ENCODE data around the gene SYTL3. TPM values are rescaled to one million over a fixed set of nuclear protein-coding genes. Genes with fewer than 3 reads are reported as not detected.
"Not testable (repeated sequence)": the region's sequence is repeated elsewhere in the genome, so short reads cannot be mapped to it uniquely, and the experiment has no call there.

The SYTL3 gene
- total RNA-seq (2014; rRNA removed; shearing (Covaris generic)), result 0.74 and 1.2 TPM in 2 replicates

- no peak for DNase-seq
- Histone ChIP-seq H3K27me3 (ENCODE audit: control insufficient read depth, insufficient read depth, low read length) (peaks cover 2% of the 10 kb centered on the region), H3K4me3 (ENCODE audit: insufficient read depth, low read depth, low read length) (no peak within 1 kb of the TSS), H3K36me3 (replicated peaks; ENCODE audit: control insufficient read depth, insufficient read depth, low read length) (no peaks in the 10 kb centered on the region)
These were observed at the start of gene SYTL3 for GRCh38 chr6:158649289-158650143. Gene SYTL3, plus strand, starts transcription at chr6:158650054. Its CDS starts 13,215 bp downstream, at chr6:158663269.

DNA sequence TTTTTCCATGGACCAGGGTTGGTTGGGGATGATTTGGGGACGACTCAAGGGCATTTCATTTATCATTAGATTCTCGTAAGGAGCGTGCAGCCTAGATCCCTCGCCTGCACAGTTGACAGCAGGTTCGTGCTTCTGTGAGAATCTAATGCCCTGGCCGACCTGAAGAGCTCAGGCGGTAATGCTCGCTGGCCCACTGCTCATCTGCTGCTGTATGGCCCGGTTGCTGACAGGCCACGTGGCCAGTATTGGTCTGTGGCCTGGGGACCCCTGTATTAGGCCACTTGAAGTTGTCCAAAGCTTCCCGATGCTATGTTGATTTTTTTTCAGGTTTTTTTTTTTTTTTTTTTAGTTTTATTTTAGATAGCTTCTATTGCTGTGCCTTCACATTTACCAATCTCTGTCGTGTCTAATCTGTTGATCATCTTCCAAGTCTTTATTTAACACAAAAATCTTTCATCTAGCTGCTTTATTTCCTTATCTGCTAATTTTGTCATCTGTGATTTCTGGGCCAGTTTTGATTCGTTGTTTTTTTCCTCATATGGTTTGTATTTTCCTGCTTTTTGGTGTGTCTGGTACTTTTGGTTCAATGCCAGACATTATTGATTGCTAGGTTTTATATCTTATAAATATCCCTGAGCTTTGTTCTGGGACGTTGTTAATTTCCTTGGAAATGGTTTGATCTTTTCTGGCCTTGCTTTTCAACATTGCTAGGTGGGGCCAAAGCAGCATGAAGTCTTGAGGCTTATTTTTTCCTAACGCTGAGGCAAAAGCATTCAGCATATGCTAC, 46.4 kb upstream of the SYTL3 start:
- H3K36me3 ChIP-seq (replicated peaks; ENCODE audit: control insufficient read depth, insufficient read depth, low read length), result peaks cover 11% of the 10 kb centered on the region
- DNase-seq, result no peak
- no peaks in the 10 kb centered on the region for H3K27me3 ChIP-seq (ENCODE audit: control insufficient read depth, insufficient read depth, low read length)
- no peak overlapping the region for H3K4me3 ChIP-seq (ENCODE audit: insufficient read depth, low read depth, low read length)

DNA sequence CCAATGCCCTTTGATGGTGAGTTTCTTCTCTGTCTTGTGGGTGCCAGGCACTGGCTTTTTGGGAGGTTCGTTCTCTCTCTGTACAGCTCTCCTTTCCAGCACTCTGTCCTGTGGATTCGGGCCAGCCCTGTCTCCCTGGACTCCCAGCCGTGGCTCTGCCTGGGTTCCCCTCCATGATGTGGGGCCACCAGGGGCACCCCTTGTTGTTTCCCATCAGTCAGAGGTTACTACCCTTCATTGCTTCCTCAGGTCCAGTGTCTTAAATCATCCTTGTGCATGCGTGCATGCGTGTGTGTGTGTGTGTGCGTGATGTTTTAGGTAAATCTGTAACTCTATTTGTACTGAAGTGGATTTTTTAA, 45.8 kb upstream of the SYTL3 start:
- H3K27me3 ChIP-seq (ENCODE audit: control insufficient read depth, insufficient read depth, low read length), result no peaks in the 10 kb centered on the region
- DNase-seq, result no peak
- H3K36me3 ChIP-seq (replicated peaks; ENCODE audit: control insufficient read depth, insufficient read depth, low read length), result peaks cover 12% of the 10 kb centered on the region
- no peak overlapping the region for H3K4me3 ChIP-seq (ENCODE audit: insufficient read depth, low read depth, low read length)

DNA sequence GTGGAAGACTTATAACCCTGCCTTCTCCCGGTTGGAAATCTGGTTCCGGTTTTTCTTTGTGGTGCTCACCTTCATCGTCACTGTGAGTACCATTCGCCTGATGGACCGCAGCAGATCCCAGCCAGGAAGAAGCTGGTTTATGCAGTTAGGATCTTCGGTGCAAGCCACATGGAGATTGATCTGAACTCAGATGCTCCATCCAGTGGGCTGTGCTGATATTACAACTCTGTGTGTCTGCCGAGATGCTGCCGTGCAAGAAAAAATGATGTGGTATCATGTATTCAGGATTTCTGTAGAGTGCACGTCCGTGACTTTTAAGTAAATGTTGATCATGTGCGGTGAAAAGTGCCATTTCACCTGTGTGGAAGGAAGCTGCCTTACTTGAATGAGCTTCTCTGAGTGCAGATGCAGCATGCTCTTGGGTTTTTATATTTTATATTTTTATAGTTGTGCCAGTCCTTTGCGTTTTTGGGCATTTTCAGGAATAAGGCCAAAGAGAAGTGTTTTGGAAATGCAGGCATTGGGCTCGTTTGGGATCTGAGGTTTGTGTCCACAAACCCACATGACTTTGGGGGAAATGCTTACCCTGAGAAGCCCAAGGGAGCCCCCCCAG, 44.5 kb upstream of the SYTL3 start:
- Histone ChIP-seq H3K36me3 (replicated peaks; ENCODE audit: control insufficient read depth, insufficient read depth, low read length) (peaks cover 24% of the 10 kb centered on the region), H3K4me3 (ENCODE audit: insufficient read depth, low read depth, low read length) (no peak overlapping the region), H3K27me3 (ENCODE audit: control insufficient read depth, insufficient read depth, low read length) (no peaks in the 10 kb centered on the region)
- DNase-seq, result peak; percentile 87

- H3K36me3 ChIP-seq (replicated peaks; ENCODE audit: control insufficient read depth, insufficient read depth, low read length), result peaks cover 30% of the 10 kb centered on the region
- DNase-seq; H3K27me3 ChIP-seq (ENCODE audit: control insufficient read depth, insufficient read depth, low read length); H3K4me3 ChIP-seq (ENCODE audit: insufficient read depth, low read depth, low read length): not testable (repeated sequence)
These were observed 43.8 kb upstream of the SYTL3 start for GRCh38 chr6:158606011-158606410.

GRCh38 chr6:158606935-158607334, 42.9 kb upstream of the SYTL3 start:
- Histone ChIP-seq H3K27me3 (ENCODE audit: control insufficient read depth, insufficient read depth, low read length) (no peaks in the 10 kb centered on the region), H3K4me3 (ENCODE audit: insufficient read depth, low read depth, low read length) (no peak overlapping the region), H3K36me3 (replicated peaks; ENCODE audit: control insufficient read depth, insufficient read depth, low read length) (peaks cover 31% of the 10 kb centered on the region)
- DNase-seq, result no peak

DNA sequence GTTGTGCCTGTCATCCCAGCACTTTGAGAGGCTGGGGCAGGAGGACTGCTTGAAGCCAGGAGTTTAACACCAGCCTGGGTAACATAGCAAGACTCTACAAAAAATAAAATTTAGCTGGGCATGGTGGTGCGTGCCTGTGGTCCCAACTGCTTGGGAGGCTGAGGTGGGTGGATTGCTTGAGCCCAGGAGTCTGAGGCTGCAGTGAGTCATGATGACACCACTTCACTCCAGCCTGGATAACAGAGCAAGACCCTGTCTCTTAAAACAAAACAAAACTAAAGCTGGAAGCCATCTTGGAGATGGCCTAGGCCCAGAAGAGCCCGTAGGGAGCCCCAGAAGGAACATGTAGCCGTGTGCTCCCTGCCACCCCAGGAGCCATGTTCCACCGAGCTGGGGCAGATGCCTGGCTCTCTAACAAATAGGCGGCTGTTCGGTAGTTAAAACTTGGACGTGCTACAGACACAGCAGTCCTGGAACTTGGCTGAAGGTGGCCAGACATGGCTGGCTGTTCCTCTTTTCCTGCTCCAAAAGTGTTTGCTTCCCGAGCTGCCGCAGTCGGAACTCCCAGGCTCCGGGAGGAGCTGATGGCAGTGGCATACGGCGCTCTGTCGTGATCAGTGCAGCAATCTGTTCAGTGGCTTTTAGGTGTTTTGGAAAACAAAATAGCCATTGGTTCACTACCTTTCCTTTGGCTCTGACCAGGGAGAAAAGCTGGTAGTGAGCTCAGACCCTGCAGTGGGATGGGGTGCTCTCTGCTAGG, 42.3 kb upstream of the SYTL3 start:
- Histone ChIP-seq H3K36me3 (replicated peaks; ENCODE audit: control insufficient read depth, insufficient read depth, low read length) (peaks cover 31% of the 10 kb centered on the region), H3K4me3 (ENCODE audit: insufficient read depth, low read depth, low read length) (no peak overlapping the region), H3K27me3 (ENCODE audit: control insufficient read depth, insufficient read depth, low read length) (no peaks in the 10 kb centered on the region)
- no peak for DNase-seq

DNA sequence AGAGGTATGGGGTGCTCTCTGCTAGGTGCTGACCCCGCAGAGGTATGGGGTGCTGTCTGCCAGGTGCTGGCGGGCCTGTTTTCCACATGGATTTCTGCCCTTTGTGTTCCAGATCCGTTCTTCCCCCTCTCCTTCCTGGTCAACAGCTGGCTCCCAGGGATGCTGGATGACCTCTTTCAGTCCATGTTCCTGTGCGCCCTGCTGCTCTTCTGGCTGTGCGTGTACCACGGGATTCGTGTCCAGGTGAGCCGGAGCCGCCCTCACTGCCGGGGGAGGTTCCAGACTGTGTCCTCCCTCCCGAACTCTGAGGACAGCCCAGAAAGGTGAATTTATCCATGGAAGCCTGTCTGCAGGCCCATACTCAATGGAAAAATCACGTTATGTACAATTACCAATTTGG, 41.6 kb upstream of the SYTL3 start:
- Histone ChIP-seq H3K4me3 (ENCODE audit: insufficient read depth, low read depth, low read length) (no peak overlapping the region), H3K36me3 (replicated peaks; ENCODE audit: control insufficient read depth, insufficient read depth, low read length) (peaks cover 31% of the 10 kb centered on the region), H3K27me3 (ENCODE audit: control insufficient read depth, insufficient read depth, low read length) (no peaks in the 10 kb centered on the region)
- DNase-seq, result no peak

- DNase-seq, result no peak
- Histone ChIP-seq H3K27me3 (ENCODE audit: control insufficient read depth, insufficient read depth, low read length) (no peaks in the 10 kb centered on the region), H3K4me3 (ENCODE audit: insufficient read depth, low read depth, low read length) (no peak overlapping the region), H3K36me3 (replicated peaks; ENCODE audit: control insufficient read depth, insufficient read depth, low read length) (peaks cover 30% of the 10 kb centered on the region)
These were observed 40.2 kb upstream of the SYTL3 start for GRCh38 chr6:158609455-158610155.

- Histone ChIP-seq H3K36me3 (replicated peaks; ENCODE audit: control insufficient read depth, insufficient read depth, low read length) (peaks cover 30% of the 10 kb centered on the region), H3K4me3 (ENCODE audit: insufficient read depth, low read depth, low read length) (no peak overlapping the region)
These were observed 39.4 kb upstream of the SYTL3 start for GRCh38 chr6:158610319-158610968.

GRCh38 chr6:158611039-158611438, 38.8 kb upstream of the SYTL3 start:
- Histone ChIP-seq H3K27me3 (ENCODE audit: control insufficient read depth, insufficient read depth, low read length) (no peaks in the 10 kb centered on the region), H3K4me3 (ENCODE audit: insufficient read depth, low read depth, low read length) (no peak overlapping the region), H3K36me3 (replicated peaks; ENCODE audit: control insufficient read depth, insufficient read depth, low read length) (peaks cover 28% of the 10 kb centered on the region)
- no peak for DNase-seq

More at GRCh38 chr6:158610319-158610968, 39.4 kb upstream of the SYTL3 start:
- DNase-seq, result no peak
- H3K27me3 ChIP-seq (ENCODE audit: control insufficient read depth, insufficient read depth, low read length), result no peaks in the 10 kb centered on the region

DNA sequence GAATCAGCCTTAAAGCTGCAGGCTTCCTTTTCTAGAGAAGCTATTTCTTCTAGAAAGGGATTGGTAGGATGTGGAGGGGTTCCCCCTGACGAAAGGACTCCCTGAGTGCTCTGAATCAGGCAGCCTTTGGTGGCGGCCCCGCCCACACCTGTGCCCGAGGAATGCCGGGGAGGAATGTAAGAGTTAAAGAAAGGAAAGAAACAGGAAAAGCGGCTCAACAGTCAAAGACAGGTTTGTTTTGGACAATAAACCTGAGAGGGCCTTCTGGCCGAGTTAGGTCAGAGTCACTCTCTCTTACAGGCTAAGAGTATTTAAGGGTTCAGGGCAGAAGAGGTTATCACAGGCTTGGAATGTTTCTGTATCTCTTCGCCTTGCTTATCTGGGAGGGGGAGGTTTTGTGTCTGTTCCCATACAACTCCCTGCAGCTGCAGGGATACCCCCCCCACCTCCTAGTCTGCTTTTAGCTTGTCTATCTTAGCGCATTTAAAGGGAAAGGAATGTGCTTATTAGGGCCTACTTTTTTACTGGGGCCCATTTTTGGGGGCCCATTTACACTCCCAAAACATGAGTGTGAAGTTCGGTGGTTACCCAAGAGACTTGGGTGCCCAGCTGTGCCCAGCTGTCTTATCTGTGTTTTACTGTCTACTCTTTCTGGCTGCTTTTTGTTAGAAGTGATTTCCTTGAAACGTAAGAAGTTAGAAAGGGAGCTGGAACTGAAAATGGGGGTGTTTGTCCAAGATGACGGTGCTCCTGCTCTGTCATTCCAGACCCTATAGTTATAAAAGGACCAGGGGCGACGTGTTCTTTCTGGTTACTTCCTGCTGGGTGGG, 38.1 kb upstream of the SYTL3 start:
- H3K4me3 ChIP-seq (ENCODE audit: insufficient read depth, low read depth, low read length), result no peak overlapping the region
- peak; percentile 88 for DNase-seq
- no peaks in the 10 kb centered on the region for H3K27me3 ChIP-seq (ENCODE audit: control insufficient read depth, insufficient read depth, low read length)
- H3K36me3 ChIP-seq (replicated peaks; ENCODE audit: control insufficient read depth, insufficient read depth, low read length), result peaks cover 25% of the 10 kb centered on the region

DNA sequence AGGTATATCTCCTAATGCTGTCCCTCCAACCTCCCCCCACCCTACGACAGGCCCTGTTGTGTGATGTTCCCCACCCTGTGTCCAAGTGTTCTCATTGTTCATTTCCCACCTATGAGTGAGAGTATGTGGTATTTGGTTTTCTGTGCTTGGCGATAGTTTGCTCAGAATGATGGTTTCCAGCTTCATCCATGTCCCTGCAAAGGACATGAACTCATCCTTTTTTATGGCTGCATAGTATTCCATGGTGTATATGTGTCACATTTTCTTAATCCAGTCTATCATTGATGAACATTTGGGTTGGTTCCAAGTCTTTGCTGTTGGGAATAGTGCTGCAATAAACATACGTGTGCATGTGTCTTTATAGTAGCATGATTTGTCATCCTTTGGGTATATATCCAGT, 35.2 kb upstream of the SYTL3 start:
- not testable (repeated sequence) for DNase-seq; H3K4me3 ChIP-seq (ENCODE audit: insufficient read depth, low read depth, low read length); H3K27me3 ChIP-seq (ENCODE audit: control insufficient read depth, insufficient read depth, low read length)
- H3K36me3 ChIP-seq (replicated peaks; ENCODE audit: control insufficient read depth, insufficient read depth, low read length), result peaks cover 14% of the 10 kb centered on the region

Data from H7 (cell line).